ENCODE measurements around the gene LAMTOR4. TPM values are rescaled to one million over a fixed set of nuclear protein-coding genes. Genes with fewer than 3 reads are reported as not detected.

The LAMTOR4 gene
- total and polyA plus RNA-seq, 2 donors (not counting 1 experiment from before 2014, with no cell fraction given) = 214 to 448 TPM

GRCh38 chr7:100170101-100170897 lies 21.6 kb downstream of the LAMTOR4 start:
- H3K4me3 Mint-ChIP-seq = peak overlapping the region; percentile 72
- intact Hi-C loops (cut with micrococcal nuclease) = no loop called here

More at GRCh38 chr7:100170101-100170897, 21.6 kb downstream of the LAMTOR4 start:
- 100% methylated on average over 4 of the region's 11 CpGs for WGBS (ENCODE audit: insufficient coverage)
- H3K27me3 ChIP-seq (replicated peaks in 1 of 4; ENCODE audit: control extremely low read depth in 1 of 4, control insufficient read depth in 3 of 4, insufficient read depth in 4 of 4, low read length in 3 of 4) = peaks cover 0 to 58% (median 37%) of the 10 kb centered on the region in 4 experiments
- no peak for DNase-seq
- no peak overlapping the region for H3K27ac ChIP-seq (ENCODE audit: low read length in 2 of 2)
- peaks cover 52% of the 10 kb centered on the region for H3K27me3 Mint-ChIP-seq
- ChIA-PET CTCF (interaction anchor here (0.8 to 1.8 kb wide), 2 partner anchors 12 to 40 kb away, joined by 4 to 6 read pairs; partner anchors contain the start of gene TRAPPC14), POLR2A (interaction anchor here (0.8 kb wide), 1 partner anchor 15 kb away, joined by 3 read pairs; no protein-coding TSS in a partner anchor)
- H3K4me2 ChIP-seq (replicated peaks; ENCODE audit: low read depth, low read length, poor library complexity, severe bottlenecking) = peak overlapping the region; percentile 94
- no peak overlapping the region for H3K9ac ChIP-seq (ENCODE audit: low read length)
- H3K4me3 ChIP-seq (ENCODE audit: control extremely low read depth in 1 of 5, extremely low read depth in 1 of 5, insufficient read depth in 1 of 5, low read depth in 2 of 5, low read length in 4 of 5) = no peak overlapping the region
- H3K9me3 ChIP-seq (ENCODE audit: control extremely low read depth in 1 of 3, control insufficient read depth in 2 of 3, insufficient read depth in 1 of 3, low read length in 2 of 3) = peaks cover 0 to 7% (median 0%) of the 10 kb centered on the region in 3 donors
- no peaks in the 10 kb centered on the region for H3K36me3 ChIP-seq (replicated peaks in 1 of 2; ENCODE audit: control extremely low read depth in 1 of 2, control insufficient read depth in 1 of 2, extremely low read depth in 1 of 2, insufficient read depth in 2 of 2, low read length in 1 of 2)
- TF ChIP-seq CTCF (IDR thresholded peaks at IDR 0.05) (no peak), EZH2 (IDR thresholded peaks at IDR 0.05; ENCODE audit: borderline replicate concordance, insufficient read depth, low read depth, low read length, poor library complexity, severe bottlenecking) (no peak)
- H3K4me1 ChIP-seq (ENCODE audit: control insufficient read depth in 2 of 2, insufficient read depth in 2 of 2, low read length in 2 of 2) = peaks cover 39 to 42% of the 10 kb centered on the region in 2 donors
- no peak overlapping the region for H2AFZ ChIP-seq (ENCODE audit: insufficient read depth, low read depth, low read length, poor library complexity, severe bottlenecking)
- ATAC-seq (ENCODE audit: low read depth) = no peak
- no peaks in the 10 kb centered on the region for H3K79me2 ChIP-seq (ENCODE audit: control insufficient read depth, insufficient read depth, low read length)
- no peaks in the 10 kb centered on the region for H3K9me3 Mint-ChIP-seq (ENCODE audit: insufficient read depth)
- H3K27ac Mint-ChIP-seq = no peak overlapping the region
- H3K4me1 Mint-ChIP-seq = peaks cover 39% of the 10 kb centered on the region
- peaks cover 5% of the 10 kb centered on the region for H4K20me1 ChIP-seq (ENCODE audit: control insufficient read depth, insufficient read depth, low read length, poor library complexity, severe bottlenecking)
